Gastrocnemius medialis (tissue), 4 donors: ENCODE measurements around the gene VPS35L. TPM values are rescaled to one million over a fixed set of nuclear protein-coding genes. Genes with fewer than 3 reads are reported as not detected.
"Not testable (repeated sequence)": the region's sequence is repeated elsewhere in the genome, so short reads cannot be mapped to it uniquely, and the experiment has no call there.

Experiments used
- ATAC-seq, 2 donors: fragments of 150-250 bp; one replicate each; pipeline ENCODE4 v1.9.1; 2016
- DNase-seq, 2 donors: peaks; one replicate each; pipeline ENCODE4 v3.0.0-alpha.2; 2019
- H3K27ac ChIP-seq, 4 donors: fragments of 200-600 bp; sonication (generic); 1 replicate in 1 of 4; 2 replicates in 3 of 4; pipeline ENCODE4 v1.5.1; 2016 to 2018; ENCODE audit warnings: mild to moderate bottlenecking in 2 of 4, moderate library complexity in 1 of 4
- H3K27me3 ChIP-seq, 3 donors: fragments of 200-600 bp; sonication (generic) in 2 of 3; 1 replicate in 1 of 3; 2 replicates in 2 of 3; pipeline versions ENCODE4 v1.5.1 to v1.6.0; 2016 to 2019; ENCODE audit warnings: mild to moderate bottlenecking in 1 of 3, moderate library complexity in 1 of 3
- H3K36me3 ChIP-seq, 2 donors: fragments of 200-600 bp; sonication (generic) in 1 of 2; one replicate each; pipeline ENCODE4 v1.5.1; 2017 to 2018
- H3K4me1 ChIP-seq, 2 donors: fragments of 200-600 bp; sonication (generic) in 1 of 2; one replicate each; pipeline ENCODE4 v1.5.1; 2016 to 2017; ENCODE audit warnings: mild to moderate bottlenecking in 2 of 2
- H3K4me3 ChIP-seq, 4 donors: fragments of 200-600 bp; sonication (generic) in 3 of 4; 1 replicate in 1 of 4; 2 replicates in 3 of 4; pipeline ENCODE4 v1.5.1; 2016 to 2019; ENCODE audit warnings: mild to moderate bottlenecking in 2 of 4
- H3K9me3 ChIP-seq, 3 donors: fragments of 200-600 bp; sonication (generic) in 2 of 3; 1 replicate in 1 of 3; 2 replicates in 2 of 3; pipeline ENCODE4 v1.5.1; 2016 to 2019
- CTCF ChIP-seq, 5 experiments: fragments of 450-650 bp in 3 of 5; fragments of 200-600 bp in 2 of 5; sonication (generic) in 2 of 5; IDR thresholded peaks in 4 of 5; conservative IDR thresholded peaks in 1 of 5; 1 replicate in 4 of 5; 2 replicates in 1 of 5; pipeline ENCODE4 v1.5.1; 2016 to 2019; ENCODE audit warnings: antibody characterized with exemption in 5 of 5, mild to moderate bottlenecking in 3 of 5, moderate library complexity in 3 of 5
- POLR2A ChIP-seq, 2 donors: fragments of 450-650 bp; IDR thresholded peaks; one replicate each; pipeline ENCODE4 v1.6.1; 2017; ENCODE audit warnings: antibody characterized with exemption in 2 of 2, mild to moderate bottlenecking in 2 of 2, moderate library complexity in 2 of 2
- in situ Hi-C, 4 donors: fragments of 200-750 bp; cut with MboI; loops; one replicate each; pipeline versions ENCODE4 v1.15.0 to v1.8.0; 2017; ENCODE audit warnings: low sequenced_read_pairs in 4 of 4
- intact Hi-C: fragments of 100-400 bp; cut with DNase I; formaldehyde crosslinking; loops from one replicate; pipeline ENCODE4 v1.15.1; 2023; ENCODE audit warnings: low total_unique reads
- total RNA-seq, 4 donors: library from RNA; depleted of rRNA; stranded (reverse); fragments of >200 nt; gene quantifications; one replicate each; pipeline versions ENCODE4 v1.1.0 to v1.2.3, GENCODE V29; 2016

VPS35L gene
- total RNA-seq, 4 donors from 2014 or later, result 16.9 to 29.1 (median 24.8) TPM

- no peak for ATAC-seq
- H3K4me3 ChIP-seq, result no peak overlapping the region
Observed at GRCh38 chr16:19540241-19540970, 15.1 kb upstream of the VPS35L start.

GRCh38 chr16:19542138-19542821 is 13.2 kb upstream of the VPS35L start:
- Histone ChIP-seq H3K27me3 (no peaks in the 10 kb centered on the region), H3K27ac (no peak overlapping the region), H3K36me3 (peaks cover 4 to 50% of the 10 kb centered on the region in 2 donors), H3K4me1 (no peaks in the 10 kb centered on the region), H3K9me3 (no peaks in the 10 kb centered on the region), H3K4me3 (no peak overlapping the region)
- no peak for TF ChIP-seq POLR2A (IDR thresholded peaks at IDR 0.05)
- TF ChIP-seq CTCF (IDR thresholded peaks at IDR 0.05 in 4 of 5, conservative IDR thresholded peaks at IDR 0.05 in 1 of 5), result no peak
- in situ Hi-C loops (no loop called here), intact Hi-C loops (loop anchor here (2.0 kb wide), 1 partner anchor 17 kb away; no protein-coding TSS in a partner anchor)
- DNase-seq (no peak), ATAC-seq (no peak)

More at GRCh38 chr16:19540241-19540970, 15.1 kb upstream of the VPS35L start:
- Histone ChIP-seq H3K36me3 (peaks cover 4 to 45% of the 10 kb centered on the region in 2 donors), H3K27ac (no peak overlapping the region), H3K9me3 (no peaks in the 10 kb centered on the region), H3K4me1 (no peaks in the 10 kb centered on the region), H3K27me3 (no peaks in the 10 kb centered on the region)
- intact Hi-C loops (no loop called here), in situ Hi-C loops (no loop called here)
- no peak for TF ChIP-seq CTCF (IDR thresholded peaks at IDR 0.05 in 4 of 5, conservative IDR thresholded peaks at IDR 0.05 in 1 of 5)
- no peak for TF ChIP-seq POLR2A (IDR thresholded peaks at IDR 0.05)
- DNase-seq, result no peak

GRCh38 chr16:19543278-19543996 is 12.1 kb upstream of the VPS35L start:
- DNase-seq, in situ Hi-C loops, H3K4me3 ChIP-seq, ATAC-seq, H3K27ac ChIP-seq, H3K9me3 ChIP-seq, H3K27me3 ChIP-seq, H3K4me1 ChIP-seq: not testable (repeated sequence)
- intact Hi-C loops, result loop anchor here (2.0 kb wide), 1 partner anchor 19 kb away; no protein-coding TSS in a partner anchor
- H3K36me3 ChIP-seq, result peaks cover 4 to 50% of the 10 kb centered on the region in 2 donors

GRCh38 chr16:19548144-19548543 is 7.4 kb upstream of the VPS35L start:
- Histone ChIP-seq H3K4me1 (no peaks in the 10 kb centered on the region), H3K27me3 (no peaks in the 10 kb centered on the region), H3K27ac (no peak overlapping the region), H3K36me3 (peaks cover 4 to 37% of the 10 kb centered on the region in 2 donors), H3K9me3 (no peaks in the 10 kb centered on the region), H3K4me3 (no peak overlapping the region)
- TF ChIP-seq CTCF (IDR thresholded peaks at IDR 0.05 in 4 of 5, conservative IDR thresholded peaks at IDR 0.05 in 1 of 5) (no peak), POLR2A (IDR thresholded peaks at IDR 0.05) (no peak)
- ATAC-seq, result no peak
- in situ Hi-C loops (no loop called here), intact Hi-C loops (no loop called here)
- DNase-seq, result no peak

GRCh38 chr16:19549673-19550072 is 5.8 kb upstream of the VPS35L start:
- in situ Hi-C loops (no loop called here), intact Hi-C loops (loop anchor here (10.0 kb wide), 2 partner anchors 835 to 1355 kb away; partner anchors contain the start of genes DCUN1D3 and LYRM1)
- Histone ChIP-seq H3K27me3 (no peaks in the 10 kb centered on the region), H3K36me3 (peaks cover 3 to 23% of the 10 kb centered on the region in 2 donors), H3K4me3 (no peak overlapping the region), H3K4me1 (peaks cover 0 to 6% of the 10 kb centered on the region in 2 donors), H3K9me3 (no peaks in the 10 kb centered on the region), H3K27ac (no peak overlapping the region)
- ATAC-seq (no peak), DNase-seq (no peak)
- TF ChIP-seq CTCF (IDR thresholded peaks at IDR 0.05 in 4 of 5, conservative IDR thresholded peaks at IDR 0.05 in 1 of 5), result no peak
- TF ChIP-seq POLR2A (IDR thresholded peaks at IDR 0.05), result no peak
